ENCODE results near the gene ALCAM. TPM values are rescaled to one million over a fixed set of nuclear protein-coding genes. Genes with fewer than 3 reads are reported as not detected.

The ALCAM gene
- total RNA-seq, 4 donors from 2014 or later, result 9.4 to 25.9 (median 16.6) TPM

- H3K4me1 ChIP-seq, result no peaks in the 10 kb centered on the region
- no peak for DNase-seq
- 83 to 90% methylated on average over 2 of the region's 2 CpGs for WGBS, 2 donors (ENCODE audit: low coverage in 1 of 2)
- no peak for TF ChIP-seq CTCF (IDR thresholded peaks at IDR 0.05)
- no peak for TF ChIP-seq EP300 (IDR thresholded peaks at IDR 0.05; ENCODE audit: low read depth)
- no peak for TF ChIP-seq POLR2AphosphoS5 (IDR thresholded peaks at IDR 0.05)
- no peak for TF ChIP-seq POLR2A (IDR thresholded peaks at IDR 0.05)
- H3K36me3 ChIP-seq, result no peaks in the 10 kb centered on the region
- intact Hi-C loops (cut with DNase I; ENCODE audit: low total_unique reads), result no loop called here
- no peaks in the 10 kb centered on the region for H3K9me3 ChIP-seq
- H3K27ac ChIP-seq, result no peak overlapping the region
- in situ Hi-C loops (cut with MboI; ENCODE audit: low pct_ligation_motif_present in 1 of 4, low pct_unique_long_range_greater_than_20kb in 1 of 4, low sequenced_read_pairs in 3 of 4), result no loop called here
- no peaks in the 10 kb centered on the region for H3K27me3 ChIP-seq
- H3K4me3 ChIP-seq, result no peak overlapping the region
These were observed 63.7 kb downstream of the ALCAM start for GRCh38 chr3:105430455-105430854.

GRCh38 chr3:105431200-105431599 lies 64.5 kb downstream of the ALCAM start:
- Histone ChIP-seq H3K4me3 (no peak overlapping the region), H3K36me3 (no peaks in the 10 kb centered on the region), H3K27ac (no peak overlapping the region), H3K27me3 (no peaks in the 10 kb centered on the region), H3K4me1 (no peaks in the 10 kb centered on the region), H3K9me3 (no peaks in the 10 kb centered on the region)
- intact Hi-C loops (cut with DNase I; ENCODE audit: low total_unique reads) (no loop called here), in situ Hi-C loops (cut with MboI; ENCODE audit: low pct_ligation_motif_present in 1 of 4, low pct_unique_long_range_greater_than_20kb in 1 of 4, low sequenced_read_pairs in 3 of 4) (no loop called here)
- TF ChIP-seq CTCF (IDR thresholded peaks at IDR 0.05) (no peak), POLR2AphosphoS5 (IDR thresholded peaks at IDR 0.05) (no peak), EP300 (IDR thresholded peaks at IDR 0.05; ENCODE audit: low read depth) (no peak), POLR2A (IDR thresholded peaks at IDR 0.05) (no peak)
- WGBS, 2 donors (ENCODE audit: low coverage in 1 of 2), result 88 to 94% methylated on average over 2 of the region's 2 CpGs
- DNase-seq, result no peak

GRCh38 chr3:105435277-105435676 lies 68.6 kb downstream of the ALCAM start:
- H3K9me3 ChIP-seq, result no peaks in the 10 kb centered on the region
- TF ChIP-seq CTCF (IDR thresholded peaks at IDR 0.05), result no peak
- no peak for TF ChIP-seq POLR2A (IDR thresholded peaks at IDR 0.05)
- TF ChIP-seq EP300 (IDR thresholded peaks at IDR 0.05; ENCODE audit: low read depth), result no peak
- TF ChIP-seq POLR2AphosphoS5 (IDR thresholded peaks at IDR 0.05), result no peak
- intact Hi-C loops (cut with DNase I; ENCODE audit: low total_unique reads) (no loop called here), in situ Hi-C loops (cut with MboI; ENCODE audit: low pct_ligation_motif_present in 1 of 4, low pct_unique_long_range_greater_than_20kb in 1 of 4, low sequenced_read_pairs in 3 of 4) (no loop called here)
- H3K4me1 ChIP-seq, result no peaks in the 10 kb centered on the region
- no peak overlapping the region for H3K4me3 ChIP-seq
- no peak for DNase-seq
- H3K36me3 ChIP-seq, result no peaks in the 10 kb centered on the region
- WGBS, 2 donors (ENCODE audit: low coverage in 1 of 2), result 74% methylated on average over 3 of the region's 3 CpGs
- H3K27me3 ChIP-seq, result no peaks in the 10 kb centered on the region
- no peak overlapping the region for H3K27ac ChIP-seq

- Histone ChIP-seq H3K27ac (no peak overlapping the region), H3K4me3 (no peak overlapping the region), H3K9me3 (no peaks in the 10 kb centered on the region), H3K27me3 (no peaks in the 10 kb centered on the region), H3K36me3 (no peaks in the 10 kb centered on the region), H3K4me1 (no peaks in the 10 kb centered on the region)
- in situ Hi-C loops (cut with MboI; ENCODE audit: low pct_ligation_motif_present in 1 of 4, low pct_unique_long_range_greater_than_20kb in 1 of 4, low sequenced_read_pairs in 3 of 4), result no loop called here
- intact Hi-C loops (cut with DNase I; ENCODE audit: low total_unique reads), result no loop called here
- no peak for TF ChIP-seq POLR2A (IDR thresholded peaks at IDR 0.05)
- no peak for TF ChIP-seq POLR2AphosphoS5 (IDR thresholded peaks at IDR 0.05)
- TF ChIP-seq EP300 (IDR thresholded peaks at IDR 0.05; ENCODE audit: low read depth), result no peak
- TF ChIP-seq CTCF (IDR thresholded peaks at IDR 0.05), result no peak
- no peak for DNase-seq
These were observed 70.0 kb downstream of the ALCAM start for GRCh38 chr3:105436687-105437086.

Data from transverse colon (tissue), 4 donors.